K562 (cell line): ENCODE measurements around the gene GPNMB. TPM values are rescaled to one million over a fixed set of nuclear protein-coding genes. Genes with fewer than 3 reads are reported as not detected.

Experiments
- ATAC-seq: fragments of 200-7000 bp; cut with Tn5 transposase; 3 replicates; pipeline ENCODE4 v1.9.1; 2020; ENCODE audit warnings: moderate library complexity
- BruUV-seq: library from RNA; stranded (reverse); fragments of 400-500 nt; replicated peaks from 2 replicates; lab custom pipeline; 2021; lab: Mats Ljungman, UMichigan
- CTCF ChIA-PET: fragments of 300-600 bp; formaldehyde crosslinking; extraction: SDS; loops from one replicate; lab custom pipeline; 2021; ENCODE audit warnings: low intra/inter-chr PET ratio; lab: Yijun Ruan, JAX
- POLR2A ChIA-PET: fragments of 300-600, 350-650 bp; sonication (Branson Sonifier 250); formaldehyde crosslinking; extraction: SDS; loops from one replicate; lab custom pipeline; 2021; ENCODE audit warnings: antibody characterized with exemption, inconsistent platforms; lab: Yijun Ruan, JAX
- DNase-seq, 4 experiments: peaks; one replicate each; pipeline versions ENCODE4 v3.0.0 to v3.0.0-alpha.2; 2011 to 2018; ENCODE audit warnings: low spot score in 3 of 4, mixed read lengths in 3 of 4; ENCODE audit errors: extremely low read depth in 1 of 4
- FAIRE-seq: peaks from 2 replicates; lab custom pipeline; 2011; peaks lifted over from hg19 to GRCh38; lab: Jason Lieb, UNC
- H2AFZ ChIP-seq: 2 replicates; pipeline ENCODE4 v1.6.0; 2011; ENCODE audit warnings: low read depth, low read length, control low read depth, inconsistent platforms
- H3K27ac ChIP-seq: fragments of 200-600 bp; 3 replicates; pipeline ENCODE4 v1.8.0; 2011; ENCODE audit warnings: low read depth, mild to moderate bottlenecking, control low read depth, inconsistent platforms, low read length, moderate library complexity, mixed read lengths; ENCODE audit errors: extremely low read depth
- H3K27me3 ChIP-seq, 2 experiments: fragments of 300-600 bp in 1 of 2; 2 replicates in 1 of 2; 3 replicates in 1 of 2; pipeline versions ENCODE4 v1.6.0 to v1.8.0; 2011; ENCODE audit warnings: inconsistent platforms in 2 of 2, low read length in 2 of 2, mild to moderate bottlenecking in 1 of 2, mixed read lengths in 1 of 2, moderate library complexity in 1 of 2; ENCODE audit not compliant: control insufficient read depth in 2 of 2, insufficient read depth in 2 of 2
- H3K36me3 ChIP-seq: fragments of 300-600 bp; 3 replicates; pipeline ENCODE4 v1.8.0; 2011; ENCODE audit warnings: mild to moderate bottlenecking, low read length, inconsistent platforms; ENCODE audit not compliant: control insufficient read depth, insufficient read depth
- H3K4me1 ChIP-seq, 2 experiments: fragments of 200-600 bp in 1 of 2; replicated peaks in 1 of 2; 2 replicates in 1 of 2; 3 replicates in 1 of 2; pipeline versions ENCODE4 v1.5.1 to v1.8.0; 2011; ENCODE audit warnings: inconsistent platforms in 2 of 2, low read length in 2 of 2, mild to moderate bottlenecking in 1 of 2, mixed read lengths in 1 of 2, moderate library complexity in 1 of 2; ENCODE audit not compliant: control insufficient read depth in 2 of 2, insufficient read depth in 2 of 2
- H3K4me2 ChIP-seq: 2 replicates; pipeline ENCODE4 v1.6.1; 2011; ENCODE audit warnings: low read length, control low read depth, inconsistent platforms, mixed read lengths; ENCODE audit not compliant: insufficient read depth
- H3K4me3 ChIP-seq: fragments of 200-600 bp; sonication (generic), shearing (Covaris generic); 2 replicates; pipeline ENCODE4 v1.5.1; 2016; ENCODE audit warnings: control low read depth, inconsistent platforms
- H3K79me2 ChIP-seq: fragments of 200-600 bp; 3 replicates; pipeline ENCODE4 v1.8.0; 2011; ENCODE audit warnings: low read length, inconsistent platforms; ENCODE audit not compliant: control insufficient read depth, insufficient read depth
- H3K9ac ChIP-seq, 2 experiments: 2 replicates each; pipeline versions ENCODE4 v1.6.0 to v1.6.1; 2011; ENCODE audit warnings: low read depth in 2 of 2, low read length in 2 of 2, control low read depth in 1 of 2, inconsistent platforms in 1 of 2, mild to moderate bottlenecking in 1 of 2, mixed read lengths in 1 of 2; ENCODE audit not compliant: insufficient read depth in 1 of 2
- H3K9me1 ChIP-seq: one replicate; pipeline ENCODE4 v1.6.0; 2011; ENCODE audit warnings: inconsistent platforms, mild to moderate bottlenecking, low read length, moderate library complexity; ENCODE audit not compliant: control insufficient read depth, insufficient read depth
- H3K9me3 ChIP-seq: replicated peaks from 2 replicates; pipeline ENCODE4 v1.5.1; 2011; ENCODE audit warnings: low read depth, low read length, inconsistent platforms; ENCODE audit not compliant: control insufficient read depth, insufficient read depth
- H4K20me1 ChIP-seq: replicated peaks from 2 replicates; pipeline ENCODE4 v1.6.1; 2011; ENCODE audit warnings: low read length, inconsistent platforms, mixed read lengths; ENCODE audit not compliant: control insufficient read depth, insufficient read depth
- CEBPZ ChIP-seq: fragments of 150-350 bp; IDR thresholded peaks from 2 replicates; pipeline ENCODE4 v1.6.1; 2014; ENCODE audit warnings: low read depth, mild to moderate bottlenecking, low read length, borderline replicate concordance
- CSDE1 ChIP-seq, 2 experiments: fragments of 450-650 bp; IDR thresholded peaks; 2 replicates each; pipeline ENCODE4 v1.6.1; 2016; ENCODE audit warnings: mild to moderate bottlenecking in 1 of 2
- MCM5 ChIP-seq: fragments of 450-650 bp; IDR thresholded peaks from 2 replicates; pipeline ENCODE4 v1.6.1; 2016; ENCODE audit warnings: low read depth
- PREB ChIP-seq: sonication (generic); formaldehyde crosslinking; IDR thresholded peaks from 2 replicates; pipeline ENCODE4 v1.8.1; 2023; ENCODE audit warnings: mild to moderate bottlenecking, missing genetic modification reagents
- SOX6 ChIP-seq: fragments of 450-650 bp; IDR thresholded peaks from 2 replicates; pipeline ENCODE4 v1.6.1; 2014; ENCODE audit warnings: mild to moderate bottlenecking
- STAT5B ChIP-seq: fragments of 250-450 bp; sonication (Bioruptor Pico); IDR thresholded peaks from 2 replicates; pipeline ENCODE4 v1.8.0; 2021; ENCODE audit warnings: mild to moderate bottlenecking, inconsistent platforms
- ZBTB17 ChIP-seq: fragments of 450-650 bp; formaldehyde crosslinking; IDR thresholded peaks from 2 replicates; pipeline ENCODE4 v1.4.0; 2020; ENCODE audit warnings: mild to moderate bottlenecking
- WGBS: fragments of 100-300 bp; shearing (Covaris generic); methylation state at CpG from one replicate; pipeline ENCODE4 v1.1.6; 2016; ENCODE audit warnings: low coverage, mixed read lengths; ENCODE audit not compliant: insufficient coverage; ENCODE audit errors: missing lambda C conversion rate; 5-methylcytosine and 5-hydroxymethylcytosine counted together
- in situ Hi-C: fragments of 300-500 bp; cut with MboI; formaldehyde crosslinking; loops from 4 replicates; pipeline ENCODE4 v1.15.0; 2018; ENCODE audit warnings: inconsistent platforms, mixed read lengths
- intact Hi-C: fragments of 100-400 bp; cut with micrococcal nuclease; formaldehyde crosslinking; loops from 2 replicates; pipeline ENCODE4 v1.14.2; 2022
- polyA plus RNA-seq, 8 experiments: library from polyadenylated mRNA; depleted of rRNA in 4 of 8; stranded (reverse) in 5 of 8; unstranded in 3 of 8; fragments of >200 nt; fragmentation: Nextera tagmentation in 2 of 8; fragmentation: Illumina TruSeq in 1 of 8; extraction: Ambion mirVana in 2 of 8; extraction: Trizol in 1 of 8; gene quantifications; 2 replicates each; pipeline versions ENCODE4 v1.2.1 to v1.2.3, GENCODE V29; 2011 to 2014; ENCODE audit warnings: inconsistent platforms in 1 of 8, missing spikeins in 1 of 8
- total RNA-seq, 7 experiments: library from RNA; depleted of rRNA in 6 of 7; stranded (reverse); fragments of >200 nt in 6 of 7; fragmentation: Illumina TruSeq in 2 of 7; extraction: Trizol in 2 of 7; gene quantifications; 2 replicates each; pipeline versions ENCODE4 v1.2.1 to v1.2.3, GENCODE V29; 2011 to 2021; ENCODE audit warnings: low replicate concordance in 1 of 7

The GPNMB gene
- total and polyA plus RNA-seq, 9 of the 15 experiments (the other 6 are each of a cell fraction or from before 2014, with no cell fraction given) = 0.15 to 0.72 (median 0.33) TPM

- Histone ChIP-seq H3K9me1 (no peaks in the 10 kb centered on the region), H3K36me3 (peaks cover 23% of the 10 kb centered on the region; the same call in 2 of the 3 replicates), H3K9me3 (no peaks in the 10 kb centered on the region), H3K27ac (no peak overlapping the region), H3K9ac (no peak overlapping the region), H3K4me2 (no peak overlapping the region), H3K4me1 (no peaks in the 10 kb centered on the region; a peak in 1 of 5 replicates), H3K27me3 (no peaks in the 10 kb centered on the region), H3K79me2 (no peaks in the 10 kb centered on the region), H2AFZ (no peak overlapping the region), H4K20me1 (no peaks in the 10 kb centered on the region), H3K4me3 (no peak overlapping the region)
- TF ChIP-seq MCM5 (no peak), CSDE1 (IDR thresholded peaks at IDR 0.05) (no peak), STAT5B (CRISPR knock-in tag) (no peak), PREB (CRISPR knock-in tag) (no peak), CEBPZ (no peak), SOX6 (no peak), ZBTB17 (CRISPR knock-in tag) (no peak)
- no TSS peak for BruUV-seq
- POLR2A ChIA-PET = interaction anchor here (0.6 kb wide), 1 partner anchor 20 kb away, joined by 3 read pairs; no protein-coding TSS in a partner anchor
- intact Hi-C loops (no loop called here), in situ Hi-C loops (no loop called here)
- ATAC-seq (no peak), FAIRE-seq (no peak), DNase-seq (no peak)
- WGBS = 95% methylated on average over 1 of the region's 1 CpG
- CTCF ChIA-PET = no interaction called here
Measured at GRCh38 chr7:23204241-23204640, 42.3 kb upstream of the GPNMB start.
